NCI-H1048 (cell line): ENCODE measurements around the gene WASF1.
A peak's percentile ranks its signal among the peaks of the same experiment; 100 is the strongest.

Experiments
- DNase-seq: peaks from one replicate; lab custom pipeline; 2025; lab: John Stamatoyannopoulos, UW

The WASF1 gene

DNA sequence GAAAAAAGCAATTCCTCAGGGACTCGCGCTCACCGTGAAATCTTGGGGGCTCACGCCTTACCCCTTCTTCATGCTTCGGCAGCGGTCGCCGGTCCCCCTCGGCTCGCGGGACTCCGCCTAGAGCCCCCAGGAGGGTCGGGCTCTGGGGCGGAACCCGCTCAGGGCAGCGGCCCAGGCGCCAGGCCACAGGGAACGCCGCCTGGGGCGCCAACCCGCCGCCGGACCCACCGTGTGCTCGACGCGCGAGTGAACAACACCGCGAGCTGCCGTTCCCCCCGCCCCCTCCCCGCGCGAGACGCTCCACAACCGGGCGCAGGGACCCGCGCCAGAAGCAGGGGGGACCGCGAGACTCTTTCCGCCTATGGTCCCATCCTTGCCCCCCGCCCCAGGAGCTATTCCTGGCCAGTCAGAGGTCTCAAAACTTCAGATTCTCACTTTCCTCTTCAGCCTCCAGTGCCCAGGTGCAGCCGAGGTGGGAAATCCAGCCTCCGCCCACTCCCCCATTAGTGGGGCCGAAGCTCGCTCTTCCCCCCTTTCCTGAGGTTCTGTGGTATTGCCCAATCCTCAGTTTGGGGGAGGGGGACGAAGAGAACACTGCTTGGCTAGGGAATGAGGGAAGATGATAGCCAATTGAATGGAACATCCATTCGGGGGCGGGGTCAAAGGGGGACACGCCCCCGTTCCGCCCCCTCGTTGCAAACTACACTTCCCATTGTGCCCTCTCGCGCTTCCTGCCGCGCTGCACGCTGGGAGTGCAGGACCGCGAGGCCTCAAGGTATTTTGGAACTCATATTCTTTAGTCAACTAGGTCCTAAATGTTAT lies at the start of gene WASF1:
Gene WASF1, minus strand, starts transcription at position 265 of the 822 bp plus-strand sequence. CDS start 52,069 bp downstream, outside the sequence.
- DNase-seq = peak; percentile 89

GRCh38 chr6:110226261-110226660 lies 46.8 kb upstream of the WASF1 start:
- DNase-seq = no peak

GRCh38 chr6:110221738-110222137 lies 42.3 kb upstream of the WASF1 start:
- no peak for DNase-seq

- DNase-seq = no peak
These were observed 37.8 kb upstream of the WASF1 start for GRCh38 chr6:110217266-110217665.

- DNase-seq = no peak
These were observed 36.7 kb upstream of the WASF1 start for GRCh38 chr6:110216140-110216539.

DNA sequence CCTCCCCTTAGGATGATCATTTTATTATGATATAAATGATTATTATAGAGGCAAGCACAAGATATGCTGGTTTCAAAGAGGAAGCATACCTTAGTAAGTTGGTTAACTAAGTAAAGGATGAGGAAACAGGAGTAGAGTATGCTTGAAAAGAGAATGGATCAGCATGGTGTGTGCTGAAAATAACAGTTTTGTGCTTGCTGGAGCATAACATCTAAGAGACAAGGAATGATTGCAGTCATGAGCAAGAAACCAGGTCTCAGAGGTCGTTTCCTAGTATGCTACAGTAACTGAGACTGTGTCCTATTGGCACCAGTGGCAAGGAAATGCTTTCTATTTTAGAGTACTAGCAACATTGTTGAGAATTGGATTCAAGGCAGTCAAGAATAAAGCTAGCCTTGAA lies 34.9 kb upstream of the WASF1 start:
- no peak for DNase-seq

- no peak for DNase-seq
These were observed 32.3 kb upstream of the WASF1 start for GRCh38 chr6:110211753-110212152.

GRCh38 chr6:110207652-110208051 lies 28.2 kb upstream of the WASF1 start:
- no peak for DNase-seq

- DNase-seq = no peak
These were observed 21.8 kb upstream of the WASF1 start for GRCh38 chr6:110201151-110201884.

DNA sequence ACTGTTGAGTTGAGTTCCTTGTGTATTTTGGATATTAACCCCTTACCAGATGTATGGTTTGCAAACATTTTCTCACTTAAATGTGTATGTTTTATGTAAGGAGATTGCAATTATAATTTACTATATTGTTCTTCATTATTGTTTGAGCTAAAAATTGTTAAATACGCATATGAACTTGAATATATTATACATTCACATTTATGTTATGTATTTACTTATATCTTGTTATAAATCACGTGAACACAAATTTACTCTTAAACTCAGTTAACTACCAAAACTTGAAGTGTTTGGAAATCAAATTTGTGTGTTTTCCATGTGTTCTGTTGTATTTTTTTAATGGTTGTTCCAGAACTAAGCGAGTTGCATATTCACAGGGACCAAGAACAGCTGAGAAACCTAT lies 19.1 kb upstream of the WASF1 start:
- no peak for DNase-seq

DNA sequence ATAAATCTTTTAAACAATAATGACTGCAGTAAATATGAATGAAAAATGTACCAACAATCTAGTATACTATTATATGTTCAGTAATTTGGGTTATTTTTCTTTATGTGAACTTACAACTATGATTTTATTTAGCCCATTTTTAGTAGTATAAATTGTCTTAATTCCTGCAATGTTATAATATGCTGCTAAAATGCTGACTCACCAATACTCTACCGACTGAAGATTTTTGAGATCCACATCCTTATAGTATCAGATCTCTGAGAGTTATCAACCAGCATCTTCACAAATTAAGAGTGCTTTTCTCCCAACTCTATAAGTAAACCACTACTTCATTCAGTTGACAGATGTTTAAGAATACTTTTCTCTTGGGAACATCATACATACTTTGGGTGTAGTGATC lies 17.4 kb upstream of the WASF1 start:
- no peak for DNase-seq

DNA sequence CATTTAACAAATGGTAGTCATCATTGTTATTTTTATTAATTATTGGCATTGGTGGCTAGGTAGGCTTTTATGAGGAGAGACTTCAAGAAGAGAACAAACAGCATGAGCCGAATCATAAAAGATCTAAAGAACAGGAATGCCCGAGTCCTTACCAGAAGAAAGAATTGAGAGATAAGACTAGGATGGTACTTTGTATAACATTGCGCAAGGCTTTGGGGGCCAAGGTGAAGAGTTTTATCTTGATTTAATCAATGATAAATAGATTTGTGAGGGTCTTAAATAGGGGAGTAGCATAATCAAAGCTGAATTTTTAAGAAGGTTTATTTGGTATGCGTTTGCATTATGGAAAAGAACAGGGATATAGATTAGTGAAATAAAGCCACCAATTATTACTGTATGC lies 16.2 kb upstream of the WASF1 start:
- DNase-seq = no peak

DNA sequence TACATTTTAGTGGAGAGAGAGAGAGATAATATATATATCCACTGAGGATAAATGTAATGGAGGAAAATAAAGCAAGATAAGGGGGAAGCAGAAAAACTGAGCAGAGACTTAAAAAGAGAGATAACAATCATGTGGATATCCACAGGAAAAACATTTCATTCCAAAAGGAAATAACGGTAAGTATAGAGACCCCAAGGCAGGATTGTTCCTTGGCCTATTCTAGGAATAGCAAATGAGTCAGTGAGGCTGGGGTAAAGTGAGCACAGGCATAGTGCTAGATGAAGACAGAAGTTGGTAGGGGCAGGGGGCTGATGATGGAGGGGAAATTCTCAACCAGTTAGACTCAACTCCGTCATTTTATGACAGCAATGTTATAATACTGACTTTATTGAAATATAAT lies 12.0 kb upstream of the WASF1 start:
- no peak for DNase-seq

DNA sequence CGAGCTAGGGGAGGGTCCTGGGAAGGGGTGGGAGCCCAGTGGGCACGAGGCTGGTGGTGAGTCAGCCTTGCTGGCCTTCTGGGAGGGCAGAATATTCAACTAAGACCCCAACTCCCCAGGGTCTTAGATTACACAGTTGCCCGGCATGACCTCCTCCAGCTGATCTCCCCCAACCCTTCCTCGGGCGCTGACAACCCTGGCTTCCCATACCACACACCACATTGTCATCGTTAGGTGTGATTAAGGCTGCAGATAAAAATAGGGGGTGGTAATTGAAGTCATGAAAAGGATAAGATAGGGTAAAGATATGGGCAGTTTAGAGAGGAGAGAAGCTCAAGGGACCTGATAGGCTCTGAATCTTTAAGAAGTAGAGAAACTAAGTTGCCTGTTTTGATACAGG lies 11.3 kb upstream of the WASF1 start:
- no peak for DNase-seq

GRCh38 chr6:110188791-110189190 lies 9.3 kb upstream of the WASF1 start:
- DNase-seq = no peak

GRCh38 chr6:110185879-110186278 lies 6.4 kb upstream of the WASF1 start:
- no peak for DNase-seq

DNA sequence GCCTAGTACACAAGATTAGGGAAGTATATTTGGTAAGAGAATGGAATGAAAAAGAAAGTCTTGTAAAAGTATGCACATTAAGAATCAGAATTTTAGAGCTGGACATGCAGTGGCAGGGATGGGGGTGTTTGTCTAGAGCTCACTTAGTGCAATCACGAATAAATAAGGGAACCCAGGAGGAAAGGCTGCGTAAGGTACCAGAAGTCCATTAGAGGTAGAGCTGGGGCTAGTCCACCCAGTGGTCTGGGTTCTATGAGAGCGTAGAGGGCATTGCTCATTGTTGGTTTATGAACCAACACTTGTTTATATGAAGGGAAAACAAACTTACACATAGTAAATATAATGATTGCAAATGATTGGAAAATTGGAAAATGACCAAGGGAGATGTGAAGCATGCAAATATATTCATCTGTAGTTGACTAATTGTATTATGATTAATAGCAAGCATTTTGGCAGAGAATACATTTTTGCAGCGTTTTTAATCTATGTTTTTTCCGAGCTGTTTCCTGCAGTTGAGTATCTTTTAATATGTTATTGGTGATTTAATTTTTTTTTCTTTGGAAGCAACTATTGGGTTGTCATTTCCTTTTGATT lies 3.9 kb upstream of the WASF1 start:
- no peak for DNase-seq

- DNase-seq = no peak
These were observed 1.9 kb upstream of the WASF1 start for GRCh38 chr6:110181131-110182030.

DNA sequence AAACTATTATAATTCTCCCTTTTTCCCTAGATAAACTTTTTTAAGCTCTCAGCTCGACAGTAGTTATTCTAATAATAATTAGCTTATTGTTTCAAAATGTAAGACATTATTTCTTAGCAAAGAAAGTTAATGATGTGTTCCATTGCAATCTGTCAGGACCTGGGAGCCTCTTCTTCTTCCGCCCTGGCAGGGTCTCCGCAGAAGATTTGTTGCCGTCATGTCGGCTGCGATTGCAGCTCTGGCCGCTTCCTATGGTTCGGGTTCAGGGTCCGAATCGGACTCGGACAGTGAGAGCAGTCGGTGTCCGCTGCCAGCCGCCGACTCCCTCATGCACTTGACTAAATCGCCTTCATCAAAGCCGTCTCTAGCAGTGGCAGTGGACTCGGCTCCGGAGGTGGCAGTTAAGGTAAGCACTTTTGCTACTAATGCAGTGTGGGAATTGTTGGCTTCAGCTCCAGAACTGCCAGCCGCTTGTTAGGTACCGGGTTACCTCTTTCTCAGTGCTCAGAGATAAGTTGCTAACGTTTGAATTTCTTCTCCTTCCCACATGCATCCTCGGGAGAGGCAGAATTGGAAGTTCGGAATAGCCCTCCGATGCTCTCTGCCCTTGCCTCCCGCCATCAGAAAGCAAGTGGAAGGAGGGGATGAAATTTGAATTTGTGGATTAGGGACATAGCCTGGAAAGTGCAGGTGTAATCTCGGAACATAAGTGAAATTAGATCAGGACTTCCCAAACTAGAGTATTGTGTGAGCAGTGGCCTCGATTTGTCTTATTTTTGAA lies 948 bp upstream of the WASF1 start, which contains the start of gene CDC40:
Gene CDC40, plus strand, starts transcription at position 200 of the 781 bp plus-strand sequence. Its CDS starts 18 bp downstream, at position 218.
- DNase-seq = no peak

DNA sequence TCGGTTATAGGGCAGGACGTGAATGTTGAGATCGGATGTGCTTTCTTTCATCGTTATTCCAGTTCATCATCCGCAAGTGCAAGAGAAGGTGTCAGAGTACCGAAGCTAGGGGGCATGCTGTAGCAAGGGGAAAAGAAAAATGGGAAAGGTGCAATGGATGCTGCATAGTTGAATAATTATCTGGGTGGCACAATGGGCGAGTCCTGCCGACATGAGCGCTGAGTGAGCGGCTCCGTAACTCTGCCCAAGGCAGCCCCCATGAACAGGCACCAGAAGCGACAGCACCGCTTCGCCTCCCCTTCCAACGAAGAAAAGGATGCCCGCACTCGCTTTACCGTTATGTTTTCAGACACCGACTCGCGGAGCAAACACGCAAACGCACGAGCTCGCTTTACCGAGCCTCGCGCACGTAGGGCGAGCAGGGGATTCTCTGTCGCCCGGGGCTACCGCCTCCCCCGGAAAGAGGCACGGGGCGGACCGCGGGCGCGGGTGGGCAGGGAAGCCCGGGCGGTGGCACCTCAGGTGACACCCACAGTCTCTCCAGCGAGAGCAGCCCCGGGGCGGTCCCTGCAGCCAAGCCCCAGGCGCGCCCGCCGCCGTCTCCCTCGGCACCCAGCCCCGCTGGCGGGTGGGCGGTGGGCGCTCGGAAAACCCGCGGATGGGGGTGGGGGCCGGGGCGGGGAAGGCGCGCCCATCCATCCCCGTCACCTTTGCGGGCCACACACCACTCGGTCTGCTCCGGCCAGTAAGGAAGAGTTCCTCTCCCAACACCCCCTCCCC lies 654 bp downstream of the WASF1 start:
- DNase-seq = peak; percentile 20
